Measurements from ENCODE around the gene METTL4.

The METTL4 gene

GRCh38 chr18:2589345-2590068, 18.2 kb upstream of the METTL4 start:
- no peak overlapping the region for H3K4me3 ChIP-seq (ENCODE audit: low read depth in 1 of 2, low read length in 2 of 2)

GRCh38 chr18:2588666-2589344, 17.5 kb upstream of the METTL4 start:
- Histone ChIP-seq H3K4me1 (ENCODE audit: control insufficient read depth in 1 of 2, insufficient read depth in 2 of 2, low read length in 2 of 2) (no peaks in the 10 kb centered on the region), H3K4me3 (ENCODE audit: low read depth in 1 of 2, low read length in 2 of 2) (no peak overlapping the region), H3K27ac (ENCODE audit: low read length) (no peak overlapping the region), H3K9me3 (ENCODE audit: control insufficient read depth in 1 of 2, low read length in 2 of 2) (no peaks in the 10 kb centered on the region), H3K36me3 (ENCODE audit: control insufficient read depth in 1 of 2, insufficient read depth in 2 of 2, low read length in 2 of 2) (peaks cover 0 to 3% of the 10 kb centered on the region in 2 donors), H3K27me3 (ENCODE audit: low read depth, low read length) (no peaks in the 10 kb centered on the region)

More at GRCh38 chr18:2589345-2590068, 18.2 kb upstream of the METTL4 start:
- Histone ChIP-seq H3K27me3 (ENCODE audit: low read depth, low read length) (no peaks in the 10 kb centered on the region), H3K4me1 (ENCODE audit: control insufficient read depth in 1 of 2, insufficient read depth in 2 of 2, low read length in 2 of 2) (no peaks in the 10 kb centered on the region), H3K36me3 (ENCODE audit: control insufficient read depth in 1 of 2, insufficient read depth in 2 of 2, low read length in 2 of 2) (peaks cover 0 to 3% of the 10 kb centered on the region in 2 donors), H3K27ac (ENCODE audit: low read length) (peak overlapping the region; percentile 3), H3K9me3 (ENCODE audit: control insufficient read depth in 1 of 2, low read length in 2 of 2) (no peaks in the 10 kb centered on the region)

- Histone ChIP-seq H3K27ac (ENCODE audit: low read length) (no peak overlapping the region), H3K9me3 (ENCODE audit: control insufficient read depth in 1 of 2, low read length in 2 of 2) (no peaks in the 10 kb centered on the region), H3K27me3 (ENCODE audit: low read depth, low read length) (no peaks in the 10 kb centered on the region), H3K36me3 (ENCODE audit: control insufficient read depth in 1 of 2, insufficient read depth in 2 of 2, low read length in 2 of 2) (peaks cover 0 to 3% of the 10 kb centered on the region in 2 donors), H3K4me3 (ENCODE audit: low read depth in 1 of 2, low read length in 2 of 2) (no peak overlapping the region), H3K4me1 (ENCODE audit: control insufficient read depth in 1 of 2, insufficient read depth in 2 of 2, low read length in 2 of 2) (no peaks in the 10 kb centered on the region)
These were observed 16.5 kb upstream of the METTL4 start for GRCh38 chr18:2587788-2588187.

- Histone ChIP-seq H3K27ac (ENCODE audit: low read length) (no peak overlapping the region), H3K9me3 (ENCODE audit: control insufficient read depth in 1 of 2, low read length in 2 of 2) (no peaks in the 10 kb centered on the region), H3K36me3 (ENCODE audit: control insufficient read depth in 1 of 2, insufficient read depth in 2 of 2, low read length in 2 of 2) (peaks cover 0 to 6% of the 10 kb centered on the region in 2 donors), H3K4me1 (ENCODE audit: control insufficient read depth in 1 of 2, insufficient read depth in 2 of 2, low read length in 2 of 2) (peaks cover 4 to 20% of the 10 kb centered on the region in 2 donors), H3K4me3 (ENCODE audit: low read depth in 1 of 2, low read length in 2 of 2) (no peak overlapping the region), H3K27me3 (ENCODE audit: low read depth, low read length) (no peaks in the 10 kb centered on the region)
These were observed 2.1 kb upstream of the METTL4 start for GRCh38 chr18:2573408-2573807.

- H3K4me3 ChIP-seq (ENCODE audit: low read depth in 1 of 2, low read length in 2 of 2) = no peak overlapping the region
- H3K27ac ChIP-seq (ENCODE audit: low read length) = no peak overlapping the region
- no peaks in the 10 kb centered on the region for H3K9me3 ChIP-seq (ENCODE audit: control insufficient read depth in 1 of 2, low read length in 2 of 2)
- H3K27me3 ChIP-seq (ENCODE audit: low read depth, low read length) = no peaks in the 10 kb centered on the region
- peaks cover 0 to 6% of the 10 kb centered on the region in 2 donors for H3K36me3 ChIP-seq (ENCODE audit: control insufficient read depth in 1 of 2, insufficient read depth in 2 of 2, low read length in 2 of 2)
- peaks cover 4 to 20% of the 10 kb centered on the region in 2 donors for H3K4me1 ChIP-seq (ENCODE audit: control insufficient read depth in 1 of 2, insufficient read depth in 2 of 2, low read length in 2 of 2)
These were observed 1.6 kb upstream of the METTL4 start for GRCh38 chr18:2572892-2573291.

- H3K4me1 ChIP-seq (ENCODE audit: control insufficient read depth in 1 of 2, insufficient read depth in 2 of 2, low read length in 2 of 2) = peaks cover 4 to 20% of the 10 kb centered on the region in 2 donors
- no peaks in the 10 kb centered on the region for H3K27me3 ChIP-seq (ENCODE audit: low read depth, low read length)
- no peak overlapping the region for H3K27ac ChIP-seq (ENCODE audit: low read length)
- H3K4me3 ChIP-seq (ENCODE audit: low read depth in 1 of 2, low read length in 2 of 2) = peak overlapping the region in 1 of 2 donors; percentile 91
- H3K36me3 ChIP-seq (ENCODE audit: control insufficient read depth in 1 of 2, insufficient read depth in 2 of 2, low read length in 2 of 2) = peaks cover under 1 to 6% of the 10 kb centered on the region in 2 donors
- H3K9me3 ChIP-seq (ENCODE audit: control insufficient read depth in 1 of 2, low read length in 2 of 2) = no peaks in the 10 kb centered on the region
These were observed 865 bp upstream of the METTL4 start for GRCh38 chr18:2572171-2572569.

- no peaks in the 10 kb centered on the region for H3K9me3 ChIP-seq (ENCODE audit: control insufficient read depth in 1 of 2, low read length in 2 of 2)
- H3K27ac ChIP-seq (ENCODE audit: low read length) = peak overlapping the region; percentile 99
- H3K36me3 ChIP-seq (ENCODE audit: control insufficient read depth in 1 of 2, insufficient read depth in 2 of 2, low read length in 2 of 2) = peaks cover 6 to 8% of the 10 kb centered on the region in 2 donors
These were observed 519 bp downstream of the METTL4 start for GRCh38 chr18:2570772-2571199.

GRCh38 chr18:2569338-2570207, 1.7 kb downstream of the METTL4 start:
- Histone ChIP-seq H3K9me3 (ENCODE audit: control insufficient read depth in 1 of 2, low read length in 2 of 2) (no peaks in the 10 kb centered on the region), H3K27me3 (ENCODE audit: low read depth, low read length) (no peaks in the 10 kb centered on the region), H3K36me3 (ENCODE audit: control insufficient read depth in 1 of 2, insufficient read depth in 2 of 2, low read length in 2 of 2) (peaks cover 8 to 10% of the 10 kb centered on the region in 2 donors), H3K4me1 (ENCODE audit: control insufficient read depth in 1 of 2, insufficient read depth in 2 of 2, low read length in 2 of 2) (peaks cover 4 to 20% of the 10 kb centered on the region in 2 donors), H3K27ac (ENCODE audit: low read length) (no peak overlapping the region), H3K4me3 (ENCODE audit: low read depth in 1 of 2, low read length in 2 of 2) (peak overlapping the region; percentile 83 to 91)

More at GRCh38 chr18:2570772-2571199, 519 bp downstream of the METTL4 start:
- Histone ChIP-seq H3K4me3 (ENCODE audit: low read depth in 1 of 2, low read length in 2 of 2) (peak overlapping the region; percentile 83 to 91), H3K4me1 (ENCODE audit: control insufficient read depth in 1 of 2, insufficient read depth in 2 of 2, low read length in 2 of 2) (peaks cover 4 to 20% of the 10 kb centered on the region in 2 donors), H3K27me3 (ENCODE audit: low read depth, low read length) (no peaks in the 10 kb centered on the region)

GRCh38 chr18:2568605-2569004, 2.7 kb downstream of the METTL4 start:
- Histone ChIP-seq H3K36me3 (ENCODE audit: control insufficient read depth in 1 of 2, insufficient read depth in 2 of 2, low read length in 2 of 2) (peaks cover 8 to 10% of the 10 kb centered on the region in 2 donors), H3K4me1 (ENCODE audit: control insufficient read depth in 1 of 2, insufficient read depth in 2 of 2, low read length in 2 of 2) (peaks cover 4 to 20% of the 10 kb centered on the region in 2 donors)

GRCh38 chr18:2568129-2568528, 3.2 kb downstream of the METTL4 start:
- peaks cover 4 to 20% of the 10 kb centered on the region in 2 donors for H3K4me1 ChIP-seq (ENCODE audit: control insufficient read depth in 1 of 2, insufficient read depth in 2 of 2, low read length in 2 of 2)
- H3K27me3 ChIP-seq (ENCODE audit: low read depth, low read length) = no peaks in the 10 kb centered on the region
- H3K27ac ChIP-seq (ENCODE audit: low read length) = no peak overlapping the region
- H3K9me3 ChIP-seq (ENCODE audit: control insufficient read depth in 1 of 2, low read length in 2 of 2) = no peaks in the 10 kb centered on the region
- H3K36me3 ChIP-seq (ENCODE audit: control insufficient read depth in 1 of 2, insufficient read depth in 2 of 2, low read length in 2 of 2) = peaks cover 8 to 10% of the 10 kb centered on the region in 2 donors
- H3K4me3 ChIP-seq (ENCODE audit: low read depth in 1 of 2, low read length in 2 of 2) = no peak overlapping the region

More at GRCh38 chr18:2568605-2569004, 2.7 kb downstream of the METTL4 start:
- Histone ChIP-seq H3K27ac (ENCODE audit: low read length) (no peak overlapping the region), H3K9me3 (ENCODE audit: control insufficient read depth in 1 of 2, low read length in 2 of 2) (no peaks in the 10 kb centered on the region), H3K27me3 (ENCODE audit: low read depth, low read length) (no peaks in the 10 kb centered on the region), H3K4me3 (ENCODE audit: low read depth in 1 of 2, low read length in 2 of 2) (no peak overlapping the region)

- peaks cover 8 to 10% of the 10 kb centered on the region in 2 donors for H3K36me3 ChIP-seq (ENCODE audit: control insufficient read depth in 1 of 2, insufficient read depth in 2 of 2, low read length in 2 of 2)
- no peak overlapping the region for H3K4me3 ChIP-seq (ENCODE audit: low read depth in 1 of 2, low read length in 2 of 2)
- H3K27ac ChIP-seq (ENCODE audit: low read length) = no peak overlapping the region
- no peaks in the 10 kb centered on the region for H3K9me3 ChIP-seq (ENCODE audit: control insufficient read depth in 1 of 2, low read length in 2 of 2)
- peaks cover 0 to under 1% of the 10 kb centered on the region in 2 donors for H3K4me1 ChIP-seq (ENCODE audit: control insufficient read depth in 1 of 2, insufficient read depth in 2 of 2, low read length in 2 of 2)
- H3K27me3 ChIP-seq (ENCODE audit: low read depth, low read length) = no peaks in the 10 kb centered on the region
These were observed 6.9 kb downstream of the METTL4 start for GRCh38 chr18:2564373-2564772.
